CD14-positive monocyte (primary cell): ENCODE measurements around the gene CUBN. TPM values are rescaled to one million over a fixed set of nuclear protein-coding genes. Genes with fewer than 3 reads are reported as not detected.

Experiments used
- DNase-seq, 3 donors: peaks; one replicate each; pipeline ENCODE4 v3.0.0-alpha.2; 2011 to 2022
- H2AFZ ChIP-seq: 2 replicates; pipeline ENCODE4 v1.6.0; 2012; ENCODE audit warnings: mild to moderate bottlenecking, low read depth, low read length, inconsistent platforms; ENCODE audit not compliant: insufficient read depth, poor library complexity, severe bottlenecking
- H3K27ac ChIP-seq, 2 donors: 1 replicate in 1 of 2; 2 replicates in 1 of 2; pipeline ENCODE4 v1.5.1; 2012 to 2013; ENCODE audit warnings: low read length in 2 of 2, control low read depth in 1 of 2, inconsistent platforms in 1 of 2, low read depth in 1 of 2, mild to moderate bottlenecking in 1 of 2
- H3K27me3 ChIP-seq, 2 donors: one replicate each; pipeline versions ENCODE4 v1.6.0 to v1.6.1; 2011 to 2013; ENCODE audit warnings: low read length in 2 of 2; ENCODE audit not compliant: control insufficient read depth in 2 of 2, insufficient read depth in 2 of 2
- H3K36me3 ChIP-seq, 2 donors: replicated peaks in 1 of 2; 1 replicate in 1 of 2; 2 replicates in 1 of 2; pipeline versions ENCODE4 v1.5.1 to v1.6.1; 2012 to 2013; ENCODE audit warnings: low read length in 2 of 2, control low read depth in 1 of 2, inconsistent platforms in 1 of 2, mild to moderate bottlenecking in 1 of 2; ENCODE audit not compliant: insufficient read depth in 2 of 2, control insufficient read depth in 1 of 2
- H3K4me1 ChIP-seq, 2 donors: 1 replicate in 1 of 2; 2 replicates in 1 of 2; pipeline versions ENCODE4 v1.5.1 to v1.6.1; 2012 to 2013; ENCODE audit warnings: low read length in 2 of 2, control low read depth in 1 of 2, inconsistent platforms in 1 of 2, mild to moderate bottlenecking in 1 of 2, moderate library complexity in 1 of 2; ENCODE audit not compliant: insufficient read depth in 2 of 2, control insufficient read depth in 1 of 2
- H3K4me2 ChIP-seq: replicated peaks from 2 replicates; pipeline ENCODE3; 2012; ENCODE audit warnings: low read length, moderate library complexity, mild to moderate bottlenecking; ENCODE audit not compliant: poor library complexity, severe bottlenecking; ENCODE audit errors: extremely low read depth
- H3K4me3 ChIP-seq, 3 experiments: fragments of 200-600 bp in 1 of 3; sonication (generic) in 1 of 3; replicated peaks in 1 of 3; 1 replicate in 2 of 3; 2 replicates in 1 of 3; pipeline ENCODE4 v1.5.1; 2011 to 2013; ENCODE audit warnings: low read length in 3 of 3, mild to moderate bottlenecking in 3 of 3, control low read depth in 2 of 3, low read depth in 2 of 3, inconsistent platforms in 1 of 3, moderate library complexity in 1 of 3
- H3K79me2 ChIP-seq: 2 replicates; pipeline ENCODE4 v1.6.0; 2012; ENCODE audit warnings: mild to moderate bottlenecking, control low read depth, inconsistent platforms, low read length, moderate library complexity; ENCODE audit not compliant: insufficient read depth
- H3K9ac ChIP-seq: 2 replicates; pipeline ENCODE4 v1.6.0; 2017; ENCODE audit warnings: low read length, mild to moderate bottlenecking; ENCODE audit not compliant: insufficient read depth, poor library complexity, severe bottlenecking
- H3K9me3 ChIP-seq, 2 donors: replicated peaks in 1 of 2; 1 replicate in 1 of 2; 2 replicates in 1 of 2; pipeline versions ENCODE4 v1.5.1 to v1.6.1; 2012 to 2013; ENCODE audit warnings: low read length in 2 of 2, control low read depth in 1 of 2; ENCODE audit not compliant: control insufficient read depth in 1 of 2, insufficient read depth in 1 of 2
- H4K20me1 ChIP-seq: 2 replicates; pipeline ENCODE4 v1.6.0; 2012; ENCODE audit warnings: mild to moderate bottlenecking, low read length, control low read depth, moderate library complexity; ENCODE audit not compliant: insufficient read depth
- H3K27ac Mint-ChIP-seq, 7 donors: one replicate each; pipeline ENCODE4 v1.8.0; 2020; ENCODE audit warnings: mild to moderate bottlenecking in 7 of 7, mixed read lengths in 7 of 7, moderate library complexity in 6 of 7, inconsistent platforms in 2 of 7
- H3K27me3 Mint-ChIP-seq, 3 donors: one replicate each; pipeline ENCODE4 v1.8.0; 2021 to 2022; ENCODE audit warnings: low read depth in 3 of 3, mild to moderate bottlenecking in 3 of 3, mixed read lengths in 3 of 3, moderate library complexity in 3 of 3, inconsistent platforms in 1 of 3
- H3K36me3 Mint-ChIP-seq, 2 donors: one replicate each; pipeline ENCODE4 v1.8.0; 2020; ENCODE audit warnings: mixed read lengths in 2 of 2, inconsistent platforms in 1 of 2, mild to moderate bottlenecking in 1 of 2
- H3K4me1 Mint-ChIP-seq: one replicate; pipeline ENCODE4 v1.8.0; 2020; ENCODE audit warnings: mild to moderate bottlenecking, mixed read lengths
- H3K4me3 Mint-ChIP-seq, 2 donors: one replicate each; pipeline ENCODE4 v1.8.0; 2020; ENCODE audit warnings: mild to moderate bottlenecking in 2 of 2, mixed read lengths in 2 of 2, moderate library complexity in 1 of 2
- H3K9me3 Mint-ChIP-seq, 7 donors: one replicate each; pipeline ENCODE4 v1.8.0; 2020 to 2022; ENCODE audit warnings: mixed read lengths in 7 of 7, mild to moderate bottlenecking in 6 of 7, moderate library complexity in 6 of 7, inconsistent platforms in 2 of 7
- CTCF ChIP-seq: fragments of 200-600 bp; IDR thresholded peaks from one replicate; pipeline ENCODE4 v1.8.0; 2022; ENCODE audit warnings: antibody characterized with exemption, mild to moderate bottlenecking
- WGBS: methylation state at CpG from one replicate; pipeline ENCODE4 v1.1.5; 2013; ENCODE audit warnings: missing lambda C conversion rate; ENCODE audit not compliant: insufficient coverage; 5-methylcytosine and 5-hydroxymethylcytosine counted together
- intact Hi-C, 2 donors: fragments of 100-400 bp; cut with micrococcal nuclease; formaldehyde crosslinking; loops; one replicate each; pipeline versions ENCODE4 v1.15.0 to v1.15.1; 2023
- polyA plus RNA-seq, 3 donors: library from polyadenylated mRNA; depleted of rRNA in 1 of 3; unstranded in 2 of 3; stranded (reverse) in 1 of 3; fragments of 300-500 nt in 2 of 3; fragments of >200 nt in 1 of 3; fragmentation: Illumina TruSeq in 2 of 3; gene quantifications; 1 replicate in 2 of 3; 2 replicates in 1 of 3; pipeline ENCODE4 v1.2.3, GENCODE V29; 2012 to 2021

Gene CUBN
- polyA plus RNA-seq, 3 donors: 0.95 TPM; not detected in 2

GRCh38 chr10:16923726-16924125 lies 205.9 kb downstream of the CUBN start:
- Histone ChIP-seq H3K4me3 (no peak overlapping the region), H3K27ac (no peak overlapping the region), H3K9me3 (no peaks in the 10 kb centered on the region), H3K4me1 (no peaks in the 10 kb centered on the region), H3K4me2 (no peak overlapping the region), H3K36me3 (no peaks in the 10 kb centered on the region), H3K79me2 (no peaks in the 10 kb centered on the region), H2AFZ (no peak overlapping the region), H4K20me1 (no peaks in the 10 kb centered on the region), H3K27me3 (no peaks in the 10 kb centered on the region), H3K9ac (no peak overlapping the region)
- TF ChIP-seq CTCF: no peak
- Mint-ChIP-seq H3K27me3 (no peaks in the 10 kb centered on the region), H3K27ac (no peak overlapping the region), H3K4me1 (no peaks in the 10 kb centered on the region), H3K9me3 (no peaks in the 10 kb centered on the region), H3K36me3 (no peaks in the 10 kb centered on the region), H3K4me3 (no peak overlapping the region)
- intact Hi-C loops: no loop called here
- 100% methylated on average over 2 of the region's 3 CpGs for WGBS
- DNase-seq: no peak

- H3K9ac ChIP-seq: no peak overlapping the region
- no peaks in the 10 kb centered on the region for H3K36me3 Mint-ChIP-seq
- DNase-seq: no peak
- H3K27me3 Mint-ChIP-seq: no peaks in the 10 kb centered on the region
- H3K36me3 ChIP-seq: no peaks in the 10 kb centered on the region
- 58% methylated on average over 2 of the region's 2 CpGs for WGBS
- no peak overlapping the region for H3K27ac ChIP-seq
- no peak overlapping the region for H3K4me3 ChIP-seq
- H3K9me3 Mint-ChIP-seq: no peaks in the 10 kb centered on the region
- no peaks in the 10 kb centered on the region for H3K4me1 ChIP-seq
- no peaks in the 10 kb centered on the region for H4K20me1 ChIP-seq
- no peaks in the 10 kb centered on the region for H3K27me3 ChIP-seq
- H3K4me2 ChIP-seq: no peak overlapping the region
- no peak overlapping the region for H3K27ac Mint-ChIP-seq
- H3K9me3 ChIP-seq: no peaks in the 10 kb centered on the region
- no peak overlapping the region for H3K4me3 Mint-ChIP-seq
- H3K79me2 ChIP-seq: no peaks in the 10 kb centered on the region
- no peaks in the 10 kb centered on the region for H3K4me1 Mint-ChIP-seq
- TF ChIP-seq CTCF: no peak
- intact Hi-C loops: no loop called here
- no peak overlapping the region for H2AFZ ChIP-seq
Observed at GRCh38 chr10:16923309-16923708, 206.3 kb downstream of the CUBN start.
